Heart right ventricle (tissue), 16 donors: ENCODE data around the gene GMDS. TPM values are rescaled to one million over a fixed set of nuclear protein-coding genes. Genes with fewer than 3 reads are reported as not detected.

ENCODE experiments used
- ATAC-seq, 8 donors: fragments of 200-7000 bp; cut with Tn5 transposase; one replicate each; pipeline ENCODE4 v1.9.1; 2020; ENCODE audit warnings: mild to moderate bottlenecking in 8 of 8, moderate library complexity in 8 of 8, moderate number of reproducible peaks in 1 of 8
- DNase-seq, 2 donors: peaks; one replicate each; pipeline ENCODE4 v3.0.0-alpha.2; 2020
- H3K27ac ChIP-seq, 10 donors: fragments of 200-600 bp; sonication (generic) in 2 of 10; one replicate each; pipeline versions ENCODE4 v1.5.0 to v1.8.0; 2020 to 2022; ENCODE audit warnings: mild to moderate bottlenecking in 3 of 10
- H3K27me3 ChIP-seq, 7 donors: fragments of 200-600 bp; one replicate each; pipeline ENCODE4 v1.8.0; 2021 to 2022; ENCODE audit warnings: mild to moderate bottlenecking in 2 of 7
- H3K36me3 ChIP-seq, 9 donors: fragments of 200-600 bp; sonication (generic) in 1 of 9; one replicate each; pipeline versions ENCODE4 v1.5.0 to v1.8.0; 2020 to 2022; ENCODE audit warnings: mild to moderate bottlenecking in 2 of 9
- H3K4me1 ChIP-seq, 9 donors: fragments of 200-600 bp; sonication (generic) in 1 of 9; one replicate each; pipeline versions ENCODE4 v1.5.0 to v1.8.0; 2020 to 2022; ENCODE audit warnings: mild to moderate bottlenecking in 4 of 9
- H3K4me3 ChIP-seq, 10 donors: fragments of 200-600 bp; sonication (generic) in 2 of 10; one replicate each; pipeline versions ENCODE4 v1.5.0 to v1.8.0; 2020 to 2022; ENCODE audit warnings: mild to moderate bottlenecking in 7 of 10, moderate library complexity in 2 of 10
- H3K9me3 ChIP-seq, 11 donors: fragments of 200-600 bp in 10 of 11; sonication (generic) in 2 of 11; one replicate each; pipeline versions ENCODE4 v1.5.0 to v1.8.0; 2013 to 2022; ENCODE audit warnings: mild to moderate bottlenecking in 2 of 11, control low read depth in 1 of 11, moderate library complexity in 1 of 11
- CTCF ChIP-seq, 9 donors: fragments of 200-600 bp; sonication (generic) in 2 of 9; IDR thresholded peaks; one replicate each; pipeline versions ENCODE4 v1.5.0 to v1.8.0; 2021 to 2022; ENCODE audit warnings: antibody characterized with exemption in 9 of 9, mild to moderate bottlenecking in 5 of 9, moderate library complexity in 1 of 9
- WGBS, 2 donors: extraction: QIAGEN DNeasy Blood & Tissue Kit; methylation state at CpG; one replicate each; pipeline ENCODE4 v1.1.7; 2013; ENCODE audit warnings: inconsistent platforms in 1 of 2; 5-methylcytosine and 5-hydroxymethylcytosine counted together
- intact Hi-C, 10 donors: fragments of 100-400 bp; cut with DNase I; formaldehyde crosslinking; loops; one replicate each; pipeline versions ENCODE4 v1.11.1 to v1.14.2; 2022
- polyA plus RNA-seq, 2 donors: library from polyadenylated mRNA; stranded (reverse); fragments of 200-250 nt; gene quantifications; one replicate each; pipeline ENCODE4 v1.2.3, GENCODE V29; 2013
- total RNA-seq, 10 donors: library from RNA; stranded (reverse); fragmentation: NEBNext Ultra II Directional in 3 of 10; extraction: Animal tissue kit (Norgen Biotek cat#: 25700) in 3 of 10; gene quantifications; one replicate each; pipeline versions ENCODE4 v1.2.1 to v1.2.4, GENCODE V29; 2021 to 2023
- donor health status: Arrhythmogenic right ventricular cardiomyopathy.
- donor health status: ischemic (EF 13 %, LVEDD 7.1; RV severe dilation, severe dysfunction).
- donor health status: healthy with polysubstance abuse.
- donor health status: DM: no; HTN: yes; CAD: no.
- donor health status: DM: no; HTN: no; CAD: no.
- donor health status: ischemic (EF 25% LVEDD 6.9; RV normal size, moderate dysfunction).
- donor health status: ischemic (EF 25% LVEDD 5.7; RV mildly dilated, moderate dysfunction).
- donor health status: healthy.
- donor health status: DM: yes; HTN: yes; CAD: no.
- donor health status: Ischemic cardiomyopathy.
- donor health status: ischemic (EF 35%, LVEDD 5.7; RV mildly dilated, moderate dysfunction).
- donor health status: nonischemic (EF 11% LVEDD 7.7; RV severe dilation, severe dysfunction).
- donor health status: DM: yes; HTN: yes; CAD: no.
- donor health status: PGD.
- donor health status: ischemic (EF 29% LVEDD 5.4; RV normal size, mild dysfunction).
- donor health status: nonischemic (EF 23%, LVEDD 6.1; RV moderate dilation, normal function).

The GMDS gene
- total and polyA plus RNA-seq, 12 donors, result 5.0 to 10.6 (median 6.9) TPM

- Histone ChIP-seq H3K36me3 (no peaks in the 10 kb centered on the region), H3K9me3 (peaks cover 0 to 25% (median 10%) of the 10 kb centered on the region in 11 donors), H3K27me3 (no peaks in the 10 kb centered on the region), H3K27ac (peak overlapping the region in 7 of 10 donors; percentile 38 to 76 (median 64)), H3K4me1 (peaks cover 0 to 14% (median 0%) of the 10 kb centered on the region in 9 donors), H3K4me3 (no peak overlapping the region)
- 69 to 76% methylated on average over 6 of the region's 6 CpGs for WGBS, 2 donors
- TF ChIP-seq CTCF (IDR thresholded peaks at IDR 0.05), result no peak
- no peak for DNase-seq
- peak in 2 of 8 donors; percentile 12 to 14 for ATAC-seq
- intact Hi-C loops, result no loop called here
Measured at GRCh38 chr6:1574890-1575209, 670.6 kb downstream of the GMDS start.

GRCh38 chr6:1574083-1574761, 671.2 kb downstream of the GMDS start:
- H3K9me3 ChIP-seq, result peaks cover 0 to 32% (median 16%) of the 10 kb centered on the region in 11 donors
- H3K27ac ChIP-seq, result no peak overlapping the region
- no peak for TF ChIP-seq CTCF (IDR thresholded peaks at IDR 0.05)
- no peak overlapping the region for H3K4me3 ChIP-seq
- H3K27me3 ChIP-seq, result no peaks in the 10 kb centered on the region
- peaks cover 0 to 14% (median 0%) of the 10 kb centered on the region in 9 donors for H3K4me1 ChIP-seq
- DNase-seq (no peak), ATAC-seq (peak in 3 of 8 donors; percentile 7 to 61 (median 46))
- no peaks in the 10 kb centered on the region for H3K36me3 ChIP-seq
- WGBS, 2 donors, result 83 to 86% methylated on average over 13 of the region's 13 CpGs
- intact Hi-C loops, result no loop called here
